HepG2 (cell line): ENCODE data around the gene GADD45A. TPM values are rescaled to one million over a fixed set of nuclear protein-coding genes. Genes with fewer than 3 reads are reported as not detected.
A peak's percentile ranks its signal among the peaks of the same experiment; 100 is the strongest.

ENCODE experiments used
- ARNT2 ChIP-seq: sonication (generic); formaldehyde crosslinking; IDR thresholded peaks from 2 replicates; pipeline ENCODE4 v1.8.0; 2022; ENCODE audit warnings: mild to moderate bottlenecking, low read depth, missing genetic modification reagents, moderate library complexity
- ELF1 ChIP-seq: sonication (generic); formaldehyde crosslinking; IDR thresholded peaks from 2 replicates; pipeline ENCODE4 v1.4.0; 2020; ENCODE audit warnings: missing genetic modification reagents
- FOXA3 ChIP-seq: IDR thresholded peaks from 2 replicates; pipeline ENCODE4 v1.6.1; 2016; ENCODE audit warnings: missing genetic modification reagents, missing compliant biosample characterization
- HDAC2 ChIP-seq: sonication (generic); formaldehyde crosslinking; IDR thresholded peaks from 2 replicates; pipeline ENCODE4 v1.4.0; 2020; ENCODE audit warnings: missing genetic modification reagents
- LBX2 ChIP-seq: sonication (generic); formaldehyde crosslinking; IDR thresholded peaks from 2 replicates; pipeline ENCODE4 v1.5.0; 2020; ENCODE audit warnings: missing genetic modification reagents, mild to moderate bottlenecking, borderline replicate concordance
- MIER3 ChIP-seq: IDR thresholded peaks from 2 replicates; pipeline ENCODE4 v1.6.1; 2016; ENCODE audit warnings: missing compliant biosample characterization, borderline replicate concordance
- MLLT10 ChIP-seq: sonication (generic); formaldehyde crosslinking; IDR thresholded peaks from 2 replicates; pipeline ENCODE4 v1.4.0; 2020; ENCODE audit warnings: missing genetic modification reagents
- RNF2 ChIP-seq: fragments of 450-650 bp; conservative IDR thresholded peaks from 2 replicates; pipeline ENCODE4 v1.6.1; 2016; ENCODE audit warnings: low read depth
- SALL1 ChIP-seq: sonication (generic); formaldehyde crosslinking; IDR thresholded peaks from 2 replicates; pipeline ENCODE4 v1.8.0; 2022; ENCODE audit warnings: mild to moderate bottlenecking, missing genetic modification reagents
- SMAD1 ChIP-seq: sonication (generic); formaldehyde crosslinking; IDR thresholded peaks from 2 replicates; pipeline ENCODE4 v1.4.0; 2020; ENCODE audit warnings: missing genetic modification reagents, low read depth, mild to moderate bottlenecking, borderline replicate concordance
- SP5 ChIP-seq: IDR thresholded peaks from 2 replicates; pipeline ENCODE4 v1.6.1; 2016; ENCODE audit warnings: low read depth, borderline replicate concordance
- SRF ChIP-seq: IDR thresholded peaks from 2 replicates; pipeline ENCODE4 v1.6.1; 2011; ENCODE audit warnings: mild to moderate bottlenecking, low read depth, low read length, moderate library complexity
- SRSF1 ChIP-seq: fragments of 200-400 bp; formaldehyde crosslinking; optimal IDR thresholded peaks from 2 replicates; pipeline ENCODE3; 2017; ENCODE audit warnings: mild to moderate bottlenecking, low read depth, low read length, moderate library complexity
- SYNCRIP ChIP-seq: fragments of 200-400 bp; formaldehyde crosslinking; IDR thresholded peaks from 2 replicates; pipeline ENCODE4 v1.6.1; 2018; ENCODE audit warnings: mild to moderate bottlenecking, low read depth, low read length; ENCODE audit not compliant: insufficient read depth
- TFAP4 ChIP-seq: sonication (generic); IDR thresholded peaks from 2 replicates; pipeline ENCODE4 v1.6.1; 2016; ENCODE audit warnings: low read depth, borderline replicate concordance
- ZNF263 ChIP-seq: sonication (generic); formaldehyde crosslinking; IDR thresholded peaks from 2 replicates; pipeline ENCODE4 v1.4.0; 2020; ENCODE audit warnings: missing genetic modification reagents
- ZNF383 ChIP-seq: sonication (generic); formaldehyde crosslinking; IDR thresholded peaks from 2 replicates; pipeline ENCODE4 v1.4.0; 2020; ENCODE audit warnings: missing genetic modification reagents, mild to moderate bottlenecking, borderline replicate concordance
- ZNF451 ChIP-seq: sonication (generic); formaldehyde crosslinking; IDR thresholded peaks from 2 replicates; pipeline ENCODE4 v1.5.0; 2020; ENCODE audit warnings: mild to moderate bottlenecking, missing genetic modification reagents
- ZNF503 ChIP-seq: sonication (generic); formaldehyde crosslinking; IDR thresholded peaks from 2 replicates; pipeline ENCODE4 v1.4.0; 2020; ENCODE audit warnings: missing genetic modification reagents
- ZNF615 ChIP-seq: sonication (generic); formaldehyde crosslinking; IDR thresholded peaks from 2 replicates; pipeline ENCODE4 v1.5.0; 2020; ENCODE audit warnings: mild to moderate bottlenecking, missing genetic modification reagents, borderline replicate concordance
- polyA plus RNA-seq, 8 experiments: library from polyadenylated mRNA; depleted of rRNA in 3 of 8; stranded (reverse) in 7 of 8; unstranded in 1 of 8; fragments of >200 nt; fragmentation: Illumina TruSeq in 4 of 8; extraction: Trizol in 4 of 8; gene quantifications; 2 replicates each; pipeline versions ENCODE4 v1.2.1 to v1.2.3, GENCODE V29; 2011 to 2016; ENCODE audit warnings: low read depth in 4 of 8, missing spikeins in 1 of 8, mixed read lengths in 1 of 8; ENCODE audit not compliant: insufficient read depth in 1 of 8
- total RNA-seq, 5 experiments: library from RNA; depleted of rRNA; stranded (reverse); fragments of >200 nt; fragmentation: Illumina TruSeq; extraction: Trizol; gene quantifications; 2 replicates each; pipeline ENCODE4 v1.2.3, GENCODE V29; 2016; ENCODE audit warnings: low read depth in 1 of 5
- TF ChIP-seq, protein P1 (sequence below): IDR thresholded peaks from 2 replicates; pipeline ENCODE4 v1.6.1; 2016; ENCODE audit warnings: low read depth, borderline replicate concordance

GADD45A gene
- total and polyA plus RNA-seq, 2 of the 13 experiments (the other 11 are each of a cell fraction or from before 2014, with no cell fraction given) = 33.2 to 46.2 TPM

DNA sequence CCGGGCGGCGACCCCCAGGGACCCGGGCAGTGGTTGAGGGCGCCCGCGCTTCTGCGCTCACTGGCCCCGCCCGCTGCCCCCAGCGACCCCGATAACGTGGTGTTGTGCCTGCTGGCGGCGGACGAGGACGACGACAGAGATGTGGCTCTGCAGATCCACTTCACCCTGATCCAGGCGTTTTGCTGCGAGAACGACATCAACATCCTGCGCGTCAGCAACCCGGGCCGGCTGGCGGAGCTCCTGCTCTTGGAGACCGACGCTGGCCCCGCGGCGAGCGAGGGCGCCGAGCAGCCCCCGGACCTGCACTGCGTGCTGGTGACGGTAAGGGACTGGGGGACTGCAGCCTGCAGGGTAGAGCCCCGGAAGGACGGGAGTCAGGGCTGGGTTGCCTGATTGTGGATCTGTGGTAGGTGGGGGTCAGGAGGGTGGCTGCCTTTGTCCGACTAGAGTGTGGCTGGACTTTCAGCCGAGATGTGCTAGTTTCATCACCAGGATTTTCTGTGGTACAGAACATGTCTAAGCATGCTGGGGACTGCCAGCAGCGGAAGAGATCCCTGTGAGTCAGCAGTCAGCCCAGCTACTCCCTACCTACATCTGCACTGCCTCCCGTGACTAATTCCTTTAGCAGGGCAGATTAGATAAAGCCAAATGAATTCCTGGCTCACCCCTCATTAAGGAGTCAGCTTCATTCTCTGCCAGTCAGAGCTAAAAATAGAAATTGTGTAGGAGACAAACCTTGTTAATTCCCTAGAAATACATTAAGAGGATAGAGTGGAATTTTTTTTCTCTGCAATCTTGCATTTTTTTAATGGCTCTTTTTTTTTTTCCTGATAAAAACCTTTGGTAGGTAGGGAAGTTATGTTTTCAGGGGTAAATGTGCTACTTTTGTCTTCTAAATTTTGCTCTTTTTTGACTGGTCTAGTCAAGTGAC, 1.5 kb downstream of the GADD45A start (continued):
- TF ChIP-seq ZNF615 (CRISPR knock-in tag) (no peak), ZNF503 (no peak), SP5 (CRISPR knock-in tag) (no peak; the same call in 1 of the 2 replicates), SYNCRIP (no peak), SRSF1 (no peak), LBX2 (CRISPR knock-in tag) (no peak), MIER3 (CRISPR knock-in tag) (peak; percentile 47), ZNF263 (CRISPR knock-in tag) (peak; percentile 14; the same call in 1 of the 2 replicates), SRF (no peak), SMAD1 (peak; percentile 33; the same call in 1 of the 2 replicates), FOXA3 (CRISPR knock-in tag) (no peak), RNF2 (no peak), ZNF383 (CRISPR knock-in tag) (no peak), TFAP4 (peak; percentile 33; the same call in 1 of the 2 replicates), ARNT2 (CRISPR knock-in tag) (peak; percentile 61), ZNF451 (CRISPR knock-in tag) (no peak), MLLT10 (CRISPR knock-in tag) (no peak), HDAC2 (CRISPR knock-in tag) (peak; percentile 67), SALL1 (CRISPR knock-in tag) (no peak; the same call in none of the 2 replicates), ELF1 (CRISPR knock-in tag) (peak; percentile 43; the same call in 1 of the 2 replicates)
- TF ChIP-seq, protein P1, sequence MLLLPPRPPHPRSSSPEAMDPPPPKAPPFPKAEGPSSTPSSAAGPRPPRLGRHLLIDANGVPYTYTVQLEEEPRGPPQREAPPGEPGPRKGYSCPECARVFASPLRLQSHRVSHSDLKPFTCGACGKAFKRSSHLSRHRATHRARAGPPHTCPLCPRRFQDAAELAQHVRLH = no peak
